ENCODE data around the gene TRMT6. TPM values are rescaled to one million over a fixed set of nuclear protein-coding genes. Genes with fewer than 3 reads are reported as not detected.

Gene TRMT6
- total RNA-seq, 1 donor from 2014 or later: 9.7 TPM

GRCh38 chr20:5936238-5936637, 14.1 kb downstream of the TRMT6 start:
- no peaks in the 10 kb centered on the region for H3K4me1 Mint-ChIP-seq (ENCODE audit: low read depth)
- H3K27ac Mint-ChIP-seq (ENCODE audit: unreplicated experiment): no peak overlapping the region
- no peaks in the 10 kb centered on the region for H3K9me3 Mint-ChIP-seq (ENCODE audit: low read depth)
- H3K36me3 Mint-ChIP-seq (ENCODE audit: low read depth): peaks cover 10% of the 10 kb centered on the region
- H3K27me3 Mint-ChIP-seq (ENCODE audit: low read depth): peaks cover 7% of the 10 kb centered on the region
- no peak for TF ChIP-seq CTCF (IDR thresholded peaks at IDR 0.05)
- no peak overlapping the region for H3K4me3 Mint-ChIP-seq (ENCODE audit: unreplicated experiment)
- DNase-seq (ENCODE audit: low spot score): no peak

- H3K27ac Mint-ChIP-seq (ENCODE audit: unreplicated experiment): no peak overlapping the region
- H3K36me3 Mint-ChIP-seq (ENCODE audit: low read depth): peaks cover 8% of the 10 kb centered on the region
- TF ChIP-seq CTCF (IDR thresholded peaks at IDR 0.05): no peak
- DNase-seq (ENCODE audit: low spot score): no peak
- no peaks in the 10 kb centered on the region for H3K9me3 Mint-ChIP-seq (ENCODE audit: low read depth)
- H3K27me3 Mint-ChIP-seq (ENCODE audit: low read depth): peaks cover 13% of the 10 kb centered on the region
- no peaks in the 10 kb centered on the region for H3K4me1 Mint-ChIP-seq (ENCODE audit: low read depth)
- H3K4me3 Mint-ChIP-seq (ENCODE audit: unreplicated experiment): no peak overlapping the region
Observed at GRCh38 chr20:5935384-5935783, 14.9 kb downstream of the TRMT6 start.

DNA sequence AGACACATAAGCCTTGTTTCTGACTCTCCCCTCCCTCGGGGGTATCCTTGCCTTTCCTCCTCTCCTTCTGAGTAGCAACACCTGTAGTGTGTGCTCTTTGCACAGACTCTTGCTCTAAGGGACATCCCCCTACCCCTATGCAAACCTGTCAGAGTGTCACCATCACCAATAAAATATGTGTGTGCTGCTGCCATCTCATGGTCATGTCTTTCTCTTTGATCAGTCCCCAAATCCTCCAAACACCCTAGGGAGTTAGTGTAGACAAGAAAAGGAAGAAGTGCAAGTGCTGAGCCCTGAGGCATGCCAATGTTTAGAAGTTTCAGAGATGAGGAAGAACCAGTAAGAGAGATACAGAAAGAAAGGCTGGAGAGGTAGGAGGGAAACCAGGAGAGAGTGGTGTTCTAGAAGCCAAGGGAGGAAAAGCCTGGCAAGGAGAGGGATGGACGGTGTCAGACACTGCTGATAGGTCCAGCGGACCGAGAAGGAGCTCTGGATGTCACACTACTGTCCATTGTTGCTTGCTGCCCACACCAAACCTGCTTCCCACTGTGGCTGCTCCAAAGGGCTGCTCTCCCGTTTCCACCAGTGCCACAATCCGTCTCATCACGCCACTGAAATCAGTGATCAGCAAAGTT, 16.4 kb downstream of the TRMT6 start:
- TF ChIP-seq CTCF (IDR thresholded peaks at IDR 0.05): peak; percentile 65
- Mint-ChIP-seq H3K9me3 (ENCODE audit: low read depth) (no peaks in the 10 kb centered on the region), H3K27me3 (ENCODE audit: low read depth) (peaks cover 18% of the 10 kb centered on the region), H3K4me3 (ENCODE audit: unreplicated experiment) (no peak overlapping the region), H3K4me1 (ENCODE audit: low read depth) (no peaks in the 10 kb centered on the region), H3K36me3 (ENCODE audit: low read depth) (peaks cover 3% of the 10 kb centered on the region), H3K27ac (ENCODE audit: unreplicated experiment) (no peak overlapping the region)
- DNase-seq (ENCODE audit: low spot score): no peak

- H3K4me1 Mint-ChIP-seq (ENCODE audit: low read depth): no peaks in the 10 kb centered on the region
- DNase-seq (ENCODE audit: low spot score): no peak
- no peak for TF ChIP-seq CTCF (IDR thresholded peaks at IDR 0.05)
- H3K9me3 Mint-ChIP-seq (ENCODE audit: low read depth): no peaks in the 10 kb centered on the region
- H3K27me3 Mint-ChIP-seq (ENCODE audit: low read depth): peaks cover 23% of the 10 kb centered on the region
- H3K27ac Mint-ChIP-seq (ENCODE audit: unreplicated experiment): no peak overlapping the region
- H3K36me3 Mint-ChIP-seq (ENCODE audit: low read depth): peaks cover under 1% of the 10 kb centered on the region
- no peak overlapping the region for H3K4me3 Mint-ChIP-seq (ENCODE audit: unreplicated experiment)
Observed at GRCh38 chr20:5932796-5933195, 17.5 kb downstream of the TRMT6 start.

DNA sequence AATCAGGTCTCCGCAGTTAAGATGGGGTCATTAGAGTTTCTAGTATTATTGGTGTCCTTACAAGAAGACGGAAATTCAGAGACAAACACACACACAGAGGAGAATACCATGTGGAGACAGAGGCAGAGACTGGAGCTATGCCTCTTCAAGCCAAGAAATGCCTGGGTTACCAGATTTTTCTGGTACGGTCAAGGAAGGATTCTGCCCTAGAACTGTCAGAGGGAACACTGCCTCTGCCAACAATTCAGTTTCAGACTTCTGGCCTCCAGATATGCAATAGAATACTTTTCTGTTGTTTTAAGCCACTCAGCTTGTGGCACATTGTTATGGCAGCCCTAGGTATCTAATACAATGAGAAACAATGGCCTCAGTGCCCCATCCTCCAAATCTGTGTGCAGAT, 18.9 kb downstream of the TRMT6 start:
- no peaks in the 10 kb centered on the region for H3K36me3 Mint-ChIP-seq (ENCODE audit: low read depth)
- H3K4me1 Mint-ChIP-seq (ENCODE audit: low read depth): no peaks in the 10 kb centered on the region
- no peak for DNase-seq (ENCODE audit: low spot score)
- no peak overlapping the region for H3K4me3 Mint-ChIP-seq (ENCODE audit: unreplicated experiment)
- H3K27ac Mint-ChIP-seq (ENCODE audit: unreplicated experiment): no peak overlapping the region
- H3K9me3 Mint-ChIP-seq (ENCODE audit: low read depth): no peaks in the 10 kb centered on the region
- peaks cover 29% of the 10 kb centered on the region for H3K27me3 Mint-ChIP-seq (ENCODE audit: low read depth)
- no peak for TF ChIP-seq CTCF (IDR thresholded peaks at IDR 0.05)

Data from chondrocyte (in vitro differentiated cells).